HG03196 (cell line): Measurements from ENCODE around the gene MRPS10.
"Not testable (repeated sequence)": the region's sequence is repeated elsewhere in the genome, so short reads cannot be mapped to it uniquely, and the experiment has no call there.

Source experiments
- ATAC-seq: cut with Tn5 transposase; IDR thresholded peaks from one replicate; pipeline ENCODE4 v1.9.1; 2021; ENCODE audit not compliant: unreplicated experiment

Gene MRPS10

GRCh38 chr6:42179261-42179944 is 38.3 kb downstream of the MRPS10 start:
- no peak for ATAC-seq

GRCh38 chr6:42177514-42178364 is 39.9 kb downstream of the MRPS10 start:
- no peak for ATAC-seq

- ATAC-seq, result no peak
Measured at GRCh38 chr6:42176981-42177380, 40.7 kb downstream of the MRPS10 start.

- ATAC-seq, result no peak
Measured at GRCh38 chr6:42175860-42176259, 41.8 kb downstream of the MRPS10 start.

- ATAC-seq, result no peak
Measured at GRCh38 chr6:42173101-42173500, 44.6 kb downstream of the MRPS10 start, which contains the start of gene GUCA1A. GUCA1A (plus strand) TSS chr6:42173364; CDS start chr6:42173614, 250 bp downstream.

- no peak for ATAC-seq
Measured at GRCh38 chr6:42171813-42172581, 45.7 kb downstream of the MRPS10 start.

GRCh38 chr6:42169780-42170179 is 47.9 kb downstream of the MRPS10 start:
- not testable (repeated sequence) for ATAC-seq

GRCh38 chr6:42168650-42169049 is 49.0 kb downstream of the MRPS10 start:
- no peak for ATAC-seq

GRCh38 chr6:42166444-42167141 is 51.1 kb downstream of the MRPS10 start:
- no peak for ATAC-seq

- ATAC-seq, result no peak
Measured at GRCh38 chr6:42165016-42165415, 52.6 kb downstream of the MRPS10 start.

GRCh38 chr6:42163981-42164380 is 53.7 kb downstream of the MRPS10 start:
- no peak for ATAC-seq

- ATAC-seq, result no peak
Measured at GRCh38 chr6:42162812-42163211, 54.8 kb downstream of the MRPS10 start.

- ATAC-seq, result no peak
Measured at GRCh38 chr6:42162384-42162783, 55.3 kb downstream of the MRPS10 start.

- ATAC-seq, result no peak
Measured at GRCh38 chr6:42159431-42160024, 58.1 kb downstream of the MRPS10 start.

- no peak for ATAC-seq
Measured at GRCh38 chr6:42158631-42159030, 59.0 kb downstream of the MRPS10 start.

GRCh38 chr6:42158011-42158410 is 59.6 kb downstream of the MRPS10 start:
- no peak for ATAC-seq
